Skeletal muscle cell (primary cell): ENCODE data around the gene EEF1AKMT4.

ENCODE experiments used
- DNase-seq: peaks from one replicate; pipeline ENCODE4 v3.0.0-alpha.2; 2010; ENCODE audit warnings: low read depth
- H3K4me3 ChIP-seq: 2 replicates; pipeline ENCODE4 v1.5.1; 2011; ENCODE audit warnings: low read depth, mild to moderate bottlenecking, control low read depth, low read length, moderate library complexity

Gene EEF1AKMT4

GRCh38 chr3:184234671-184235380 lies 14.6 kb upstream of the EEF1AKMT4 start:
- H3K4me3 ChIP-seq = no peak overlapping the region
- DNase-seq = no peak

- DNase-seq = no peak
- no peak overlapping the region for H3K4me3 ChIP-seq
Observed at GRCh38 chr3:184235381-184236032, 14.0 kb upstream of the EEF1AKMT4 start.

- DNase-seq = no peak
Observed at GRCh38 chr3:184236033-184236410, 13.4 kb upstream of the EEF1AKMT4 start.

GRCh38 chr3:184236636-184237035 lies 12.8 kb upstream of the EEF1AKMT4 start:
- DNase-seq = no peak
- no peak overlapping the region for H3K4me3 ChIP-seq

More at GRCh38 chr3:184236033-184236410, 13.4 kb upstream of the EEF1AKMT4 start:
- no peak overlapping the region for H3K4me3 ChIP-seq

- no peak overlapping the region for H3K4me3 ChIP-seq
- no peak for DNase-seq
Observed at GRCh38 chr3:184237211-184237610, 12.3 kb upstream of the EEF1AKMT4 start.

- DNase-seq = no peak
- no peak overlapping the region for H3K4me3 ChIP-seq
Observed at GRCh38 chr3:184237807-184238206, 11.7 kb upstream of the EEF1AKMT4 start.

- DNase-seq = no peak
- no peak overlapping the region for H3K4me3 ChIP-seq
Observed at GRCh38 chr3:184238246-184238818, 11.1 kb upstream of the EEF1AKMT4 start.

GRCh38 chr3:184239221-184239620 lies 10.3 kb upstream of the EEF1AKMT4 start:
- no peak overlapping the region for H3K4me3 ChIP-seq
- no peak for DNase-seq

- DNase-seq = no peak
- no peak overlapping the region for H3K4me3 ChIP-seq
Observed at GRCh38 chr3:184239708-184240107, 9.8 kb upstream of the EEF1AKMT4 start.

GRCh38 chr3:184240384-184241140 lies 8.9 kb upstream of the EEF1AKMT4 start:
- H3K4me3 ChIP-seq = no peak overlapping the region
- no peak for DNase-seq

GRCh38 chr3:184241141-184241446 lies 8.4 kb upstream of the EEF1AKMT4 start:
- DNase-seq = no peak
- H3K4me3 ChIP-seq = no peak overlapping the region

GRCh38 chr3:184241447-184242296 lies 7.8 kb upstream of the EEF1AKMT4 start:
- DNase-seq = no peak
- H3K4me3 ChIP-seq = no peak overlapping the region

GRCh38 chr3:184242297-184242685 lies 7.2 kb upstream of the EEF1AKMT4 start:
- no peak overlapping the region for H3K4me3 ChIP-seq
- no peak for DNase-seq

GRCh38 chr3:184248454-184249411 lies 739 bp upstream of the EEF1AKMT4 start, which contains the start of gene ALG3:
TSS of gene ALG3 (minus strand) at chr3:184248962. CDS start at chr3:184248940, 22 bp downstream.
- peak; percentile 60 for DNase-seq
- H3K4me3 ChIP-seq = peak within 1 kb of the TSS; percentile 86

GRCh38 chr3:184250167-184250828 lies 826 bp downstream of the EEF1AKMT4 start:
- no peak for DNase-seq
- peak overlapping the region; percentile 86 for H3K4me3 ChIP-seq

- DNase-seq = no peak
- H3K4me3 ChIP-seq = no peak overlapping the region
Observed at GRCh38 chr3:184255291-184256039, 6.0 kb downstream of the EEF1AKMT4 start.
